H1 (cell line): ENCODE results near the gene MYOG. TPM values are rescaled to one million over a fixed set of nuclear protein-coding genes. Genes with fewer than 3 reads are reported as not detected.
A peak's percentile ranks its signal among the peaks of the same experiment; 100 is the strongest.

Experiments used
- CTCF ChIA-PET: fragments of 300-600 bp; sonication (Branson Sonifier 250); formaldehyde crosslinking; loops from one replicate; lab custom pipeline; 2021; ENCODE audit not compliant: partially characterized antibody; lab: Charles Lee
- POLR2A ChIA-PET: fragments of 300-600 bp; sonication (Branson Sonifier 250); formaldehyde crosslinking; loops from one replicate; lab custom pipeline; 2021; ENCODE audit warnings: inconsistent platforms; ENCODE audit not compliant: partially characterized antibody; lab: Charles Lee
- DNase-seq, 2 experiments: peaks; one replicate each; pipeline versions ENCODE4 v3.0.0 to v3.0.0-alpha.2; 2010 to 2022; ENCODE audit warnings: low spot score in 2 of 2, low read depth in 1 of 2, mixed read lengths in 1 of 2
- FAIRE-seq: peaks from 2 replicates; lab custom pipeline; 2011; peaks lifted over from hg19 to GRCh38; lab: Jason Lieb, UNC
- H2AFZ ChIP-seq: 2 replicates; pipeline ENCODE4 v1.8.1; 2012; ENCODE audit warnings: low read length, inconsistent platforms
- H2AK5ac ChIP-seq: 2 replicates; pipeline ENCODE4 v1.6.1; 2013; ENCODE audit warnings: low read depth, low read length
- H2BK120ac ChIP-seq: replicated peaks from 2 replicates; pipeline ENCODE3; 2013; ENCODE audit warnings: low read depth, low read length, inconsistent platforms
- H2BK12ac ChIP-seq: 2 replicates; pipeline ENCODE4 v1.6.1; 2013; ENCODE audit warnings: low read depth, low read length
- H2BK15ac ChIP-seq: 2 replicates; pipeline ENCODE4 v1.6.1; 2013; ENCODE audit warnings: low read length
- H2BK20ac ChIP-seq: 2 replicates; pipeline ENCODE4 v1.6.1; 2013; ENCODE audit warnings: low read length
- H2BK5ac ChIP-seq: 2 replicates; pipeline ENCODE4 v1.6.1; 2013; ENCODE audit warnings: low read depth, low read length
- H3K14ac ChIP-seq: 2 replicates; pipeline ENCODE4 v1.6.1; 2013; ENCODE audit warnings: inconsistent platforms; ENCODE audit not compliant: insufficient read length
- H3K18ac ChIP-seq: 2 replicates; pipeline ENCODE4 v1.6.1; 2013; ENCODE audit warnings: low read length; ENCODE audit errors: extremely low read depth
- H3K23ac ChIP-seq: 2 replicates; pipeline ENCODE4 v1.6.1; 2013; ENCODE audit warnings: inconsistent platforms; ENCODE audit not compliant: insufficient read length
- H3K23me2 ChIP-seq: 2 replicates; pipeline ENCODE4 v1.6.1; 2013; ENCODE audit warnings: low read depth, low read length
- H3K27ac ChIP-seq: 2 replicates; pipeline ENCODE4 v1.6.1; 2011; ENCODE audit warnings: low read depth, low read length, inconsistent platforms
- H3K27me3 ChIP-seq, 4 experiments: replicated peaks in 1 of 4; 1 replicate in 1 of 4; 2 replicates in 3 of 4; pipeline versions ENCODE4 v1.6.1 to v1.8.1; 2011 to 2013; ENCODE audit warnings: low read length in 3 of 4, mild to moderate bottlenecking in 3 of 4, inconsistent platforms in 2 of 4, mixed read lengths in 2 of 4, moderate library complexity in 1 of 4; ENCODE audit not compliant: control insufficient read depth in 3 of 4, insufficient read depth in 3 of 4; ENCODE audit errors: extremely low read depth in 1 of 4
- H3K36me3 ChIP-seq, 4 experiments: 2 replicates each; pipeline versions ENCODE4 v1.6.1 to v1.8.1; 2011 to 2013; ENCODE audit warnings: mild to moderate bottlenecking in 4 of 4, low read length in 3 of 4, moderate library complexity in 2 of 4, control low read depth in 1 of 4, inconsistent platforms in 1 of 4; ENCODE audit not compliant: insufficient read depth in 4 of 4, control insufficient read depth in 2 of 4
- H3K4ac ChIP-seq: replicated peaks from 2 replicates; pipeline ENCODE3; 2013; ENCODE audit warnings: low read length, low read depth, mixed read lengths, inconsistent platforms; ENCODE audit not compliant: insufficient read length
- H3K4me1 ChIP-seq, 4 experiments: replicated peaks in 1 of 4; 1 replicate in 1 of 4; 2 replicates in 3 of 4; pipeline versions ENCODE4 v1.6.1 to v1.8.1; 2011 to 2013; ENCODE audit warnings: low read length in 3 of 4, inconsistent platforms in 2 of 4, mixed read lengths in 1 of 4; ENCODE audit not compliant: insufficient read depth in 4 of 4, control insufficient read depth in 3 of 4
- H3K4me2 ChIP-seq, 2 experiments: 2 replicates each; pipeline versions ENCODE4 v1.6.1 to v1.8.1; 2011 to 2013; ENCODE audit warnings: low read depth in 2 of 2, low read length in 2 of 2, control low read depth in 1 of 2, inconsistent platforms in 1 of 2, mild to moderate bottlenecking in 1 of 2; ENCODE audit not compliant: insufficient read depth in 1 of 2
- H3K4me3 ChIP-seq, 4 experiments: fragments of 200-600, 300-600 bp in 1 of 4; sonication (generic), shearing (Covaris generic), sonication (Bioruptor Twin) in 1 of 4; 2 replicates each; pipeline versions ENCODE4 v1.5.1 to v1.8.1; 2011 to 2016; ENCODE audit warnings: low read length in 4 of 4, low read depth in 3 of 4, control low read depth in 2 of 4, inconsistent platforms in 2 of 4, mild to moderate bottlenecking in 2 of 4, mixed read lengths in 1 of 4, moderate library complexity in 1 of 4; ENCODE audit not compliant: insufficient read depth in 2 of 4; ENCODE audit errors: extremely low read depth in 1 of 4
- H3K56ac ChIP-seq: replicated peaks from 2 replicates; pipeline ENCODE3; 2013; ENCODE audit warnings: low read depth, mild to moderate bottlenecking, mixed read lengths, low read length, inconsistent platforms; ENCODE audit not compliant: insufficient read length
- H3K79me1 ChIP-seq: 2 replicates; pipeline ENCODE4 v1.6.1; 2013; ENCODE audit warnings: low read depth, low read length, control low read depth
- H3K79me2 ChIP-seq, 2 experiments: 2 replicates each; pipeline versions ENCODE4 v1.6.1 to v1.8.1; 2012 to 2013; ENCODE audit warnings: low read length in 2 of 2, mild to moderate bottlenecking in 2 of 2, inconsistent platforms in 1 of 2; ENCODE audit not compliant: insufficient read depth in 2 of 2, control insufficient read depth in 1 of 2
- H3K9ac ChIP-seq, 4 experiments: replicated peaks in 1 of 4; 1 replicate in 1 of 4; 2 replicates in 3 of 4; pipeline versions ENCODE4 v1.6.1 to v1.8.1; 2011 to 2013; ENCODE audit warnings: low read depth in 3 of 4, low read length in 3 of 4, control low read depth in 2 of 4, mild to moderate bottlenecking in 2 of 4, moderate library complexity in 2 of 4, inconsistent platforms in 1 of 4; ENCODE audit errors: extremely low read depth in 1 of 4
- H3K9me3 ChIP-seq, 2 experiments: 2 replicates each; pipeline versions ENCODE4 v1.6.1 to v1.8.1; 2012 to 2013; ENCODE audit warnings: mild to moderate bottlenecking in 2 of 2, moderate library complexity in 2 of 2, control low read depth in 1 of 2, inconsistent platforms in 1 of 2, low read depth in 1 of 2, low read length in 1 of 2, mixed read lengths in 1 of 2; ENCODE audit not compliant: insufficient read depth in 2 of 2
- H4K20me1 ChIP-seq, 2 experiments: replicated peaks in 1 of 2; 2 replicates each; pipeline versions ENCODE3 to v1.8.1; 2011 to 2013; ENCODE audit warnings: inconsistent platforms in 2 of 2, low read length in 2 of 2, mild to moderate bottlenecking in 1 of 2; ENCODE audit not compliant: insufficient read depth in 2 of 2, control insufficient read depth in 1 of 2
- H4K5ac ChIP-seq: 2 replicates; pipeline ENCODE4 v1.6.1; 2013; ENCODE audit warnings: low read length, low read depth, mixed read lengths, inconsistent platforms; ENCODE audit not compliant: insufficient read length
- H4K8ac ChIP-seq: 2 replicates; pipeline ENCODE4 v1.8.0; 2013; ENCODE audit warnings: mild to moderate bottlenecking, moderate library complexity, low read length, inconsistent platforms; ENCODE audit not compliant: insufficient read depth; ENCODE audit errors: extremely low read depth
- H4K91ac ChIP-seq: replicated peaks from 2 replicates; pipeline ENCODE3; 2013; ENCODE audit warnings: low read length, mixed read lengths, inconsistent platforms; ENCODE audit not compliant: insufficient read length
- HDAC6 ChIP-seq: IDR thresholded peaks from one replicate; pipeline ENCODE4 v1.7.1; 2012; ENCODE audit warnings: low read depth, mild to moderate bottlenecking, inconsistent platforms, low read length, moderate library complexity
- RAD21 ChIP-seq, 2 experiments: IDR thresholded peaks in 1 of 2; conservative IDR thresholded peaks in 1 of 2; 2 replicates each; pipeline ENCODE4 v1.6.1; 2011; ENCODE audit warnings: low read depth in 2 of 2, low read length in 2 of 2, improper control_type of control experiment in 1 of 2, inconsistent platforms in 1 of 2, mild to moderate bottlenecking in 1 of 2, moderate library complexity in 1 of 2
- SP1 ChIP-seq: IDR thresholded peaks from 2 replicates; pipeline ENCODE4 v1.6.1; 2011; ENCODE audit warnings: low read depth, low read length
- SP4 ChIP-seq: IDR thresholded peaks from 2 replicates; pipeline ENCODE4 v1.6.1; 2012; ENCODE audit warnings: low read length, inconsistent platforms
- SUZ12 ChIP-seq: fragments of 200-600 bp; sonication (generic); IDR thresholded peaks from 2 replicates; pipeline ENCODE4 v1.6.1; 2012; ENCODE audit warnings: mild to moderate bottlenecking, inconsistent platforms, low read length, moderate library complexity, mixed read lengths
- USF2 ChIP-seq: IDR thresholded peaks from 2 replicates; pipeline ENCODE4 v1.6.1; 2011; ENCODE audit warnings: low read length, improper control_type of control experiment
- WGBS, 2 experiments: shearing (Covaris generic) in 1 of 2; methylation state at CpG; one replicate each; pipeline versions ENCODE4 v1.1.6 to v1.1.7; 2013 to 2015; ENCODE audit warnings: low lambda C conversion rate in 2 of 2, mixed read lengths in 2 of 2, inconsistent platforms in 1 of 2, low coverage in 1 of 2, missing lambda C conversion rate in 1 of 2; ENCODE audit not compliant: insufficient replicate concordance in 2 of 2, insufficient coverage in 1 of 2, insufficient read length in 1 of 2; ENCODE audit errors: extremely low coverage in 1 of 2, missing lambda C conversion rate in 1 of 2; 5-methylcytosine and 5-hydroxymethylcytosine counted together
- polyA plus RNA-seq, 7 experiments: library from polyadenylated mRNA; depleted of rRNA in 3 of 7; stranded (reverse) in 5 of 7; unstranded in 2 of 7; fragments of >200 nt in 5 of 7; fragments of 200-250 nt in 2 of 7; gene quantifications; 1 replicate in 5 of 7; 2 replicates in 1 of 7; 4 replicates in 1 of 7; pipeline versions ENCODE4 v1.2.1 to v1.2.3, GENCODE V29; 2011 to 2013; ENCODE audit warnings: missing spikeins in 2 of 7, mixed read lengths in 2 of 7
- total RNA-seq: library from RNA; stranded (reverse); fragmentation: NEBNext Ultra II Directional; extraction: Animal tissue kit (Norgen Biotek cat#: 25700); gene quantifications from 2 replicates; pipeline ENCODE4 v1.2.1, GENCODE V29; 2021

The MYOG gene
- total and polyA plus RNA-seq, 2 of the 8 experiments (the other 6 are each of a cell fraction or from before 2014, with no cell fraction given): not detected

GRCh38 chr1:203051841-203052324 lies 33.9 kb downstream of the MYOG start:
- Histone ChIP-seq H3K23me2 (no peaks in the 10 kb centered on the region), H2BK15ac (0 out of 2 replicates have a peak overlapping the region, but pooled peaks have one; percentile 9), H3K14ac (no peak overlapping the region), H4K5ac (no peak overlapping the region), H4K8ac (peak overlapping the region; percentile 64; the same call in 1 of the 2 replicates), H3K27me3 (no peaks in the 10 kb centered on the region), H3K27ac (no peak overlapping the region), H3K36me3 (no peaks in the 10 kb centered on the region; a peak in 1 of 8 replicates), H3K9ac (no peak overlapping the region), H2AK5ac (no peak overlapping the region), H3K4me3 (no peak overlapping the region), H3K18ac (no peak overlapping the region), H4K91ac (no peak overlapping the region), H2BK120ac (no peak overlapping the region), H2BK20ac (0 out of 2 replicates have a peak overlapping the region, but pooled peaks have one; percentile 19), H2BK5ac (no peak overlapping the region), H3K9me3 (no peaks in the 10 kb centered on the region), H3K4ac (no peak overlapping the region), H2AFZ (no peak overlapping the region), H3K23ac (no peak overlapping the region), H2BK12ac (no peak overlapping the region), H3K79me1 (no peaks in the 10 kb centered on the region), H3K4me2 (no peak overlapping the region), H3K56ac (no peak overlapping the region), H3K79me2 (no peaks in the 10 kb centered on the region), H4K20me1 (no peaks in the 10 kb centered on the region), H3K4me1 (peaks cover 13 to 34% (median 22%) of the 10 kb centered on the region in 4 experiments)
- POLR2A ChIA-PET: interaction anchor here (0.7 to 1.0 kb wide), 2 partner anchors 16 to 44 kb away, joined by 3 read pairs; partner anchors contain the start of gene TMEM183A
- DNase-seq (no peak), FAIRE-seq (no peak)
- 75% methylated on average over 14 of the region's 20 CpGs; no CpG with 5 or more reads in 1 of the 2 experiments for WGBS, 2 experiments
- TF ChIP-seq USF2 (no peak), SP1 (no peak), SP4 (no peak), HDAC6 (no peak), SUZ12 (no peak), RAD21 (IDR thresholded peaks at IDR 0.05 in 1 of 2, conservative IDR thresholded peaks at IDR 0.05 in 1 of 2; ENCODE audit: low read depth in 2 of 2, low read length in 2 of 2) (no peak)
- CTCF ChIA-PET: interaction anchor here (0.7 to 49.7 kb wide), 11 partner anchors 4 to 287 kb away, joined by 3 to 1089 read pairs (median 25); partner anchors contain the start of genes ADORA1, MYOG and PPFIA4
